ENCODE results near the gene NR2F6.

Gene NR2F6

DNA sequence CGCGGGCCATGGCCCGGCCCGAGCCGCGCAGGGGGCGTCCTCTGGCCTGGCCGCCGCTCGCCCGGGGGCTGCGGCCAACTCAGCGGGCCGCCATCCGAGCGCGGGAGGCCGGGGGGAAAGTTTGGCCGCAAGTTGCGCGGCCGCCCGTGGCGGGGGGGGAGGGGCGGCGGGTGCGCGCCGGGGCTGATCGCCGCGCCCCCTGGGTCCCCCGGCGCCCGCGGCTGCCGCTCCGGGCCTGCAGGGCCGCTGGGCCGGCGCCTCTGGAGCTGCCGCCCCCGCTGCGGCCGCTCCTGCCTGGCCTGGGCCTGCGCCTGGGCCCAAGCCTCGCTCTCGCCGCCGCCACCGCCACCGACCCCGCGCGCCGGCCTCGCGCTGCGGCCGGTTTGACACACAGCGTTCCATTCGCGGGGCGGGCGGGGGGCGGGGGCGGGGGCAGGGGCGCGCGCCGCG, at the start of gene NR2F6:
TSS of gene NR2F6 (minus strand) at position 385 of the 450 bp plus-strand sequence. CDS start 699 bp downstream, outside the sequence.
- TF ChIP-seq, protein P1, sequence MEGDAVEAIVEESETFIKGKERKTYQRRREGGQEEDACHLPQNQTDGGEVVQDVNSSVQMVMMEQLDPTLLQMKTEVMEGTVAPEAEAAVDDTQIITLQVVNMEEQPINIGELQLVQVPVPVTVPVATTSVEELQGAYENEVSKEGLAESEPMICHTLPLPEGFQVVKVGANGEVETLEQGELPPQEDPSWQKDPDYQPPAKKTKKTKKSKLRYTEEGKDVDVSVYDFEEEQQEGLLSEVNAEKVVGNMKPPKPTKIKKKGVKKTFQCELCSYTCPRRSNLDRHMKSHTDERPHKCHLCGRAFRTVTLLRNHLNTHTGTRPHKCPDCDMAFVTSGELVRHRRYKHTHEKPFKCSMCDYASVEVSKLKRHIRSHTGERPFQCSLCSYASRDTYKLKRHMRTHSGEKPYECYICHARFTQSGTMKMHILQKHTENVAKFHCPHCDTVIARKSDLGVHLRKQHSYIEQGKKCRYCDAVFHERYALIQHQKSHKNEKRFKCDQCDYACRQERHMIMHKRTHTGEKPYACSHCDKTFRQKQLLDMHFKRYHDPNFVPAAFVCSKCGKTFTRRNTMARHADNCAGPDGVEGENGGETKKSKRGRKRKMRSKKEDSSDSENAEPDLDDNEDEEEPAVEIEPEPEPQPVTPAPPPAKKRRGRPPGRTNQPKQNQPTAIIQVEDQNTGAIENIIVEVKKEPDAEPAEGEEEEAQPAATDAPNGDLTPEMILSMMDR (IDR thresholded peaks at IDR 0.05; ENCODE audit: insufficient read depth, low read depth, low read length, missing control alignments): no peak
- DNase-seq (ENCODE audit: low read depth): no peak
- peak within 1 kb of the TSS; percentile 90 for H3K4me3 ChIP-seq (ENCODE audit: low read length)

DNA sequence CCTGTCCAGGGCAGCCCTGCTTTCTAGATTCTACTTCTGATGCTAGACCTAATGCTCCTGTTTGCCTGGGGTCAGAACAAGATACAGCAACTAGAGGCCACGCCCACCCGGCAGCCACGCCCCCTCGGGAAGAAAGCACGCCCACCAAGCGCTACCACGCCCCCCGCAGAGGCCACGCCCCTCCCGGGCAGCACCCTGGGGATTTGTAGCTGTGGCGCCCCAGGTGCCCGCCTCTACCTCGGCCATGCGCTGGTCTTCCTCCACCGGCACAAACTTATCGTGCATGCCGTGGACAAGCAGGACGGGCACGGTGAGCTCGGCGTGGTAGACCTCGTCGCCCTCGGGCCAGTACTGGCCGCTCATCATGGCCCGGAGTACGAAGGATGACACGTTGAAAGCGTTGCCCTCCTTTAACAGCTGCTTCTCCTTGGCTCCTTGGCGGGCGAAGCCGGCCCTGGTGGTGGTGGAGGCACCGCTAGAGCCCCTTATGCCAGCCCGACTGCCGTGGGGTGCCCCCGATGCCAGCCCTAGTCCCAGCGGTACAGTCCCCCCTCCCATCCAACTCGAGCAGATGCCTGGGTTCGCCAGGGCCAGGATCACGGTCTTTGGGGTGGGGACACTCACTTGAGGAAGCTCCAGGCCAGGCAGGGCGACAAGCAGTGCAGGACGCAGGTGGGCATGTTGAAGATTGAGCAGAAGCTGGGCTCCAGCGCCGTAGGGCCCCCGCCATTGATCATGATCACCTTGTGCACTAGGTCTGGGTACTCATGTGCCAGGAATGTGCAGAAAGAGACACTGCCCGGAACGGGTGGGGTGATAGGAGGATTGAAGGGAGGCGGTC, 48.6 kb upstream of the NR2F6 start:
- DNase-seq (ENCODE audit: low read depth): peak; percentile 59

DNA sequence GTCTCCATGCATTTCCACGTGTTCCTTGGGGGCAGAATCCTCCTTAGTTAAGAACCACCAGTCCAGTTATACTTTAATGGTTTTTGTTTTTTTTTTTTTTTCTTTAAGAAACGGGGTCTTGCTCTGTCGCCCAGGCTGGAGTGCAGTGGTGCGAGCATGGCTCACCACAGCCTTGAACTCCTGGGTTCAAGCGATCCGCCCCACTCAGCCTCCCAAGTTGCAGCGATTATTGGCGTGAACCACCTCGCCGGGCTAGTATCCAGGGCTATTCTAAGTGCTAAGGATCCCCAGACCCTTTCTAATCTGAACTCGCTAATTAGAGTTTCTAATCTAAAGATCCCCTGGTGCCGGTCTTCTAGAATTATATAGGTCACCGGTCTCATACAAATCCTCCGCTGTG, 47.9 kb upstream of the NR2F6 start:
- TF ChIP-seq, protein P1 (IDR thresholded peaks at IDR 0.05; ENCODE audit: insufficient read depth, low read depth, low read length, missing control alignments): no peak
- no peak for DNase-seq (ENCODE audit: low read depth)
- H3K4me3 ChIP-seq (ENCODE audit: low read length): no peak overlapping the region

More for the DNA sequence above, 48.6 kb upstream of the NR2F6 start:
- H3K4me3 ChIP-seq (ENCODE audit: low read length): no peak overlapping the region
- TF ChIP-seq, protein P1 (IDR thresholded peaks at IDR 0.05; ENCODE audit: insufficient read depth, low read depth, low read length, missing control alignments): no peak

DNA sequence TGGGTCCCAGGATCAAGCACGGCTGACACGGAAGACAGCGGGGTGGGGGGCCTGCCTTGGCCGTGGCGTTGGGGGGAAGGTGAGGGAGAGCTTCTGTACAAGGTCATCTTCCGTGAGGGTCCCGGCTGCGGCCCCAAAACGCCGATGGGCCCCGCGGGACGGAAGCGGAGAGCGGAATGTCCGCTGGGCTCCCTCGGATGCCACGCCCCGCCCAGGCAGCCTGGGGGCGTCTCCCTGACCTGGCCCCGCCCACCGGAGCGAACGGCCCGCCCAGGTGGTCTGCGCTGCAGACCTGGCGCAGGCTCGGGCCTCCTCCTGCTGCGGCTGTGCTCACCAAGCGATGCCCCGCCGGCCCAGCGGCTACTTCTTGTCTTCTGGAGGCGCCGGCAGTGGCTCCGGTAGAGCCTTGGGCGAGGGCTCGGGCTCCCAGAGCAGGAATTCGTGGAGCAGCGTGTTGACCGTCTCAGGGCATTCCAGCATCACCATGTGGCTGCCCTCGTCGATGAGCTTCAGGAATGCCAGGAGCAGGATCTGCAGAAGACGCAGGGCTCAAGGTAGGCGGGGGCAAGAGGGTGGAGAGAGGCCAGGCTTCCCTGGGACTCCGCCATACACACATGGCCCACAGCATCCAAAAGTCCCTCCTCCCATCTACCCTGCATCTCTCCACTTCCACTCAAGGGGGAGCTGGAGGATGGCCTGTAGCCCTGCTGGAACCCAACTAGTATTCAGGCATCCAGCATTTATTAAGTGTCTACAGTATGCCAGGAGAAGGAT, 46.8 kb upstream of the NR2F6 start:
- peak; percentile 92 for DNase-seq (ENCODE audit: low read depth)
- H3K4me3 ChIP-seq (ENCODE audit: low read length): peak overlapping the region; percentile 66
- TF ChIP-seq, protein P1 (IDR thresholded peaks at IDR 0.05; ENCODE audit: insufficient read depth, low read depth, low read length, missing control alignments): peak; percentile 90

DNA sequence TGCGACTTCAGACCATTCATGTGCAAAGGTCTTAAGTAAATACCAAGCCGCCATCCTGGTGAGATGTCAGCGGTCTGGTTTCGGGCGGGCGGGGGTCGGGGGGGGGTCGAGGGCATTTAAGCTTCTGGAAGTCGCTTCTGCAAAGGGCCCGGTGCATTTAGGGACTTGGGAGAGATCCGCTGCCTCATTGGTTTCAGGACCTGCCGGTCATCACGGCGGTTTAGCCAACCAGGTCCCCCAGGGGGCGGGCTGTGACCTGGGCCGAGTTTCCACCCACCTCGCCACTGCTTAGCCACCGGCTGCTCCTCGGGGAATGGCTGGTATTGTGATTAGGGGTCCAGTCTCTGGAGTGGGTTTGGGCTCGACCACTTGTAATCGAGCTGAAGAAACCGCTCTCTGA, 43.8 kb upstream of the NR2F6 start:
- H3K4me3 ChIP-seq (ENCODE audit: low read length): no peak overlapping the region
- TF ChIP-seq, protein P1 (IDR thresholded peaks at IDR 0.05; ENCODE audit: insufficient read depth, low read depth, low read length, missing control alignments): no peak
- peak; percentile 82 for DNase-seq (ENCODE audit: low read depth)

DNA sequence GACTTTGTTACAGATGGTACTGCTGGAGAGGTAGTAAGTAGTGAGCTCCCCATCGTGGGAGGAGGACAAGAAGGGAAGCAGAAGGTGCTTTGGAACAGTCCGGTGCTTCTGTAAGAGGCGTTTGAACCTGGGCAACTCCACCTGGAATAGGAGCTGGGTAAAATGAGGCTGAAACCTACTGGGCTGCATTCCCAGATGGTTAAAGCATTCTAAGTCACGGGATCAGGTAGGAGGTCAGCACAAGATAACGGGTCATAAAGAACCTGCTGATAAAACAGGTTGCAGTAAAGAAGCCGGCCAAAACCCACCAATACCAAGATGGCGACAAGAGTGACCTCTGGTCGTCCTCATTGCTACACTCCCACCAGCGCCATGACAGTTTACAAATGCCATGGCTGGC, 41.0 kb upstream of the NR2F6 start:
- DNase-seq (ENCODE audit: low read depth): no peak
- H3K4me3 ChIP-seq (ENCODE audit: low read length): no peak overlapping the region
- TF ChIP-seq, protein P1 (IDR thresholded peaks at IDR 0.05; ENCODE audit: insufficient read depth, low read depth, low read length, missing control alignments): no peak

Measured in epithelial cell of esophagus (primary cell).